ENCODE data around the gene PRKCI.

Gene PRKCI

DNA sequence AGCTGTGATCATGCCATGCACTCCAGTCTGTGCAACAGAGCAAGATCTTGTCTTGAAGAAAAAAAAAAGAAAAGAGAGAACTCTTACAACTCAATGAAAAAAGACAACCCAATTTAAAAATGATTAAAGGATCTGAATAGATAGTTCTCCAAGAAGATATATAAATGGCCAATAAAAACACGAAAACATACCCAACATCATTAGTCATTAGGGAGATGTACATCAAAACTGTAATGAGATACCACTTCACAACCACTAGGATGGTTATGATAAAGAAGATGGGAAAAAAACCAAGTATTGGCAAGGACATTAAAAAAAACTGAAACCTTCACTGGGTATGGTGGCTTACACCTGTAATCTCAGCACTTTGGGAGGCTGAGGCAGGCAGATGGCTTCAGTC, 2.4 kb upstream of the PRKCI start:
- Histone ChIP-seq H3K4me3 (ENCODE audit: low read length, poor library complexity, severe bottlenecking) (no peak overlapping the region), H3K9me3 (ENCODE audit: insufficient read depth, low read depth, low read length) (no peaks in the 10 kb centered on the region), H3K79me2 (ENCODE audit: insufficient read depth, low read length) (peaks cover 10% of the 10 kb centered on the region)

DNA sequence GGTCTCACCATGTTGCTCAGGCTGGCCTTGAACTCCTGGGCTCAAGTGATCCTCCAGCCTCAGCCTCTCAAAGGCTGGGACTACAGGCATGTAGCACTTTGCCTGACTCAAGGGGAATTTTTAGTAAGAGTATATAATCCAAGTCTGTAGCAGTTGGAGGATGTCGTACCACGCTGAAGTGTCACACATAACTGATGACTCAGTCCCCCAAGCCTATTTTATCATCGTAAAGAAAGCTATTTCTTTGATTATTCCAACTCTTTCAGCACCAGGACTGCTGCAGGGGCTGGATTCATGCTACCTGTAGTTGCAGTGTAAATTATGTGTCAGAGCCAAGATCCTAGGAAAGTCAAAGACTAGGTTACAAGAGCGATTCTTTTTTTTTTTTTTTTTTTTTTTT, 1.4 kb upstream of the PRKCI start:
- Histone ChIP-seq H3K4me3 (ENCODE audit: low read length, poor library complexity, severe bottlenecking) (no peak overlapping the region), H3K9me3 (ENCODE audit: insufficient read depth, low read depth, low read length) (no peaks in the 10 kb centered on the region), H3K9ac (ENCODE audit: low read depth, low read length, poor library complexity, severe bottlenecking) (no peak overlapping the region), H3K4me1 (ENCODE audit: insufficient read depth, low read length, poor library complexity, severe bottlenecking) (peaks cover 13% of the 10 kb centered on the region), H3K36me3 (ENCODE audit: insufficient read depth, low read length) (no peaks in the 10 kb centered on the region), H3K79me2 (ENCODE audit: insufficient read depth, low read length) (peaks cover 10% of the 10 kb centered on the region), H3F3A (ENCODE audit: low read depth) (no peaks in the 10 kb centered on the region), H3K4me2 (ENCODE audit: low read depth, low read length, poor library complexity, severe bottlenecking) (no peak overlapping the region), H2AFZ (ENCODE audit: low read length) (no peak overlapping the region), H4K20me1 (ENCODE audit: insufficient read depth, low read length, poor library complexity, severe bottlenecking) (peaks cover 6% of the 10 kb centered on the region), H3K27me3 (ENCODE audit: insufficient read depth, low read length, poor library complexity, severe bottlenecking) (no peaks in the 10 kb centered on the region), H3K9me2 (replicated peaks; ENCODE audit: low read depth, low read length) (no peaks in the 10 kb centered on the region)
- no peak for TF ChIP-seq CTCF (conservative IDR thresholded peaks at IDR 0.05; ENCODE audit: low read length)
- TF ChIP-seq EZH2phosphoT487 (IDR thresholded peaks at IDR 0.05; ENCODE audit: borderline replicate concordance): no peak

More for the DNA sequence above, 2.4 kb upstream of the PRKCI start:
- Histone ChIP-seq H3K27me3 (ENCODE audit: insufficient read depth, low read length, poor library complexity, severe bottlenecking) (no peaks in the 10 kb centered on the region), H3K9me2 (replicated peaks; ENCODE audit: low read depth, low read length) (no peaks in the 10 kb centered on the region), H3K4me1 (ENCODE audit: insufficient read depth, low read length, poor library complexity, severe bottlenecking) (peaks cover 8% of the 10 kb centered on the region), H2AFZ (ENCODE audit: low read length) (no peak overlapping the region), H3F3A (ENCODE audit: low read depth) (no peaks in the 10 kb centered on the region), H4K20me1 (ENCODE audit: insufficient read depth, low read length, poor library complexity, severe bottlenecking) (peaks cover 6% of the 10 kb centered on the region), H3K9ac (ENCODE audit: low read depth, low read length, poor library complexity, severe bottlenecking) (no peak overlapping the region), H3K4me2 (ENCODE audit: low read depth, low read length, poor library complexity, severe bottlenecking) (no peak overlapping the region), H3K36me3 (ENCODE audit: insufficient read depth, low read length) (no peaks in the 10 kb centered on the region)
- TF ChIP-seq CTCF (conservative IDR thresholded peaks at IDR 0.05; ENCODE audit: low read length) (no peak), EZH2phosphoT487 (IDR thresholded peaks at IDR 0.05; ENCODE audit: borderline replicate concordance) (no peak)

- peaks cover 6% of the 10 kb centered on the region for H4K20me1 ChIP-seq (ENCODE audit: insufficient read depth, low read length, poor library complexity, severe bottlenecking)
- no peaks in the 10 kb centered on the region for H3K9me2 ChIP-seq (replicated peaks; ENCODE audit: low read depth, low read length)
- H3K4me1 ChIP-seq (ENCODE audit: insufficient read depth, low read length, poor library complexity, severe bottlenecking): peaks cover 33% of the 10 kb centered on the region
- H3K36me3 ChIP-seq (ENCODE audit: insufficient read depth, low read length): no peaks in the 10 kb centered on the region
- H3K4me2 ChIP-seq (ENCODE audit: low read depth, low read length, poor library complexity, severe bottlenecking): peak overlapping the region; percentile 84
- H3K4me3 ChIP-seq (ENCODE audit: low read length, poor library complexity, severe bottlenecking): peak overlapping the region; percentile 86
- H3F3A ChIP-seq (ENCODE audit: low read depth): no peaks in the 10 kb centered on the region
- peak overlapping the region; percentile 66 for H3K9ac ChIP-seq (ENCODE audit: low read depth, low read length, poor library complexity, severe bottlenecking)
- H3K27me3 ChIP-seq (ENCODE audit: insufficient read depth, low read length, poor library complexity, severe bottlenecking): no peaks in the 10 kb centered on the region
- H2AFZ ChIP-seq (ENCODE audit: low read length): peak overlapping the region; percentile 95
- H3K9me3 ChIP-seq (ENCODE audit: insufficient read depth, low read depth, low read length): no peaks in the 10 kb centered on the region
- H3K79me2 ChIP-seq (ENCODE audit: insufficient read depth, low read length): peaks cover 29% of the 10 kb centered on the region
- TF ChIP-seq EZH2phosphoT487 (IDR thresholded peaks at IDR 0.05; ENCODE audit: borderline replicate concordance): no peak
- TF ChIP-seq CTCF (conservative IDR thresholded peaks at IDR 0.05; ENCODE audit: low read length): 0 out of 2 replicates have a peak, but pooled peaks have one; percentile 25
Observed at GRCh38 chr3:170222647-170223541, 670 bp downstream of the PRKCI start.
